Measurements from ENCODE around the gene C9orf85.

Gene C9orf85

DNA sequence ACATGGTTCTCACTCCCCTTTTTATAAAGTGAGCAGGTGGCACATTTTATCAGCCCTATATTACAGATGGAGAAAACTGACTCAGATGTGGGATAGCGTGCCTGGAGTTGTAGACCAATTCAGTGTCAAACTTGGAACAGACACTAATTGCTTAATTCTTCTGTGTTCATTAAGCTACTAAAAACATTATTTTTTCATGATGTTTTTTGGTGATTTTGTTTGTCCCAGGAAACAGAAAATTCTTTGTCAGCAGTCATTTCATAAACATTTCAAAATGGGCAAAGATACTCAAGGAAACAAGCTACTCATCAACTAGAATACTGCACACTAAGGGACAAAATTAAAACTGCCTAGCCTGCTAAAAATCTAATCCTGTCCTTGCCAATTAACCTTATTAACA, 2.6 kb upstream of the C9orf85 start:
- no peak for DNase-seq

DNA sequence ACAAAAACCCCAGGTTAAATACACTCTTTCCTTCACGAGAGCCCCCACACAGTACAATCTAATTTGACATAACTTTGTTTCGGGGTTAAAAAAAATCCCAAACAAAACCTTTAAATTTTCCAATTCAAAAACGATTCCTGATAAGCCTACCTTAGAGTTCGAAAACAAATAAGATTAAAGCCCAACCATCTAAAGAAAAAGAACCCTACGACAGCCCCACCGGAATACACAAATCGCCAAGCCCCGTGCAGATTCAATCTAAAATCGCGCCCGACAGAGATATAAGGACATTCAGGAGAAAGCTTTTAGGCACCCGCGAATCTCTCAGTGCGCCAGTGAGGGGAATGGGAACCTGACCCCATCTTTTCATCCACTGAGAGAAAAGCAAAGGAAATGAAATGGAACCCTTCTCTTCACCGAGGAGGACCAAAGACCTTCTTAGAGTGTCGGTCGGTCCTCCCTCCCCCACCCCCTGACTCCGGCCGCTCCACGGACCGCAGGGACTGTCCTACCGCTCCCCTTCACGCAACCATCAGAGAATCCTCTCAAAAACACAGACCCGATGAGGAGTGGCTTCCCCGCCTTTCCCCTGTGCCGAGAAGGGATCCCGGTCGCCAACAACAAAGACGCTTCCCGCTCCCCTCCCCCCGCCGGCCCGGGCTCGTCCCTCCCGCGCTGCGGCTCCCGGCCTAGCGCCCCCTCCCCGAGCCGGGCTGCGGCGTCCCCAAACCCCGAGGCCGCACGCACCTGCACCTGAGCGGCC, 1.4 kb upstream of the C9orf85 start:
- DNase-seq: peak; percentile 11

DNA sequence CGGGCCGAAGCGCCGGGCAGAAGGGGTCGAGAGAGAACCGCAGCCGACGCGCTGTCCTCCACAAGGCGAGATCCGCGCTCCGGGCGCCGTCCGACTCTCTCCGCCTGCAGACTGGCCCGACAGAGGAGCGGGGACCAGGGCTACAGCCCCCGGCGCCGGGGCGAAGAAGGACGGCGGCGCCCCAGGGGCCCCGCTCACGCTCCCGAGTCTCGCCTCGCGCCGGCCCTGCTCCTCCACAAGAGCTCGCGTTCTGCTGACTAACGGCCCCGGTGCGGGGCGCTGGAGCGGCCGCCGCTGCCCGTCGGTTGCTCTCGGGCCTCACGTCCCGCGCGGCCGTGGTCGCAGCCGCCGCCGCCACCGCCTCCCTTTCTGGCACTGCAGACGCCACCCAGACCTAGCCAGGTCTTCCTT, 784 bp upstream of the C9orf85 start:
- no peak for DNase-seq

DNA sequence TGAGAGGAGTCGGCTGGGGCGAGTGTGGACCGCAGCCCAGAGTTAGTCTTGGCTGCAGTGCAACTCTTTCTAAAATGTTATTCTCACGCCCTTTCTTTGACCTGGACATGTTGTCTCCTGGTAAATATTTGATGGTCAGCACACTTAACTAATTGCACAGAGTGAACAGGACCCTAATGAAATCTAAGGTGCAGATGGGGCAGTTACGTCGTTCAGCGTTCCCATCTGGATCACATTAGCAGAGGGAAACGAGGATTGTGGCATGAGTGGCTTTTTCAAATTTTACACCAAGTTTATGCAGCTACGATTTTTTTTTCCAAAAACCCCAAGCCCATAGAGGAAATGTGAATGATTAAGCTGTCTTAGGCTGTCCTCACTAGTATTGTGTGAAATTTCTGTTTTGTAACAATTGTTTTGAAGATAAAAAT, 483 bp downstream of the C9orf85 start:
- DNase-seq: no peak

DNA sequence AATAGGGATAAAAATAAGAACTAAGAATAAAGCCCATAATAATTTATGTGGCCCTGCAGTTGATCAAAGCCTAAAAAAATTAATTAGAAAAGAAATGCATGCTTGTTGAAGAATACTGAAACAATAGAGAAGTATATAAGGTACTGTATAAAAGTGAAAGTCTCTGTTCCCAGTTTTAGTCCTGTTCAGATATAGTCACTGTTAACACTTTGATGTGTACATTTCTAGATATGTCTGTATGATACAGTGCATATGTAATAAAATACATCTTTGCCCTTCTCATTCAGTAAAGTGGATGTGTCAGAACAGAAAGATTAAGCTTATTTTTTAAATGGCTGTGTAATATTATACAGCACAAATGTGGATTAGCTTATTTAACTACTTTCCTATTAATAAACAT, 4.1 kb downstream of the C9orf85 start:
- DNase-seq: no peak

DNA sequence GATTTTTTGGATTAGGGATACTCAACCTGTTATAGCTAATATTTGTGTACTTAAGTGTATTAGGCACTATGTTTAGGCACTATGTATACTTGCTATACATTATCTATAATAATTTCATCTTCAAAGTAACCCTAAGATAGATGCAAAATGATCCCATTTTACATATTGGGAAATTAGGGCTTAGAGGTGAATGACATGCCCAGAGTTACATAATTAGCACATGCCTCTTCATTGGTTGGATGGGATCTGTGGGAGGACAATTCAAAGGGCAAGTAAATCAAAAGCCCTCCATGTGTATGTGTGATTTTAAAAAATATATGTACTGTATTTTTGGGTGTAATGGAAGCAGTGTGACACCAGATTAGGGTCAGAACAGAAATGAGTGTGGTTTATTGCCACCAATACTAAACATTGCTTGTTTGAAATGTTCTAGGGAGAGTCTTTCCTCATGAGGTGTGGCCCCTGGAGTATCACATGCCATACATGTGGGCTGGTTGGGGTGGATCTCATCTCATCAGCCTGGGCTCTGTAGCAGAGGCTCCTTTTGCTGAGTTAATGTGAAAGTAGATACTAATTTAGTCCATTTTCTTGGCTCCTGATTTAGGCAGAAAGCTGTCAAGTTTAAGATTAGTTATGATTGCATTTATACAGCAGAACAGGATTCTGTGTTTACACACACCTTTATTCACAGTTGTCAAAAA, 5.5 kb downstream of the C9orf85 start:
- no peak for DNase-seq

DNA sequence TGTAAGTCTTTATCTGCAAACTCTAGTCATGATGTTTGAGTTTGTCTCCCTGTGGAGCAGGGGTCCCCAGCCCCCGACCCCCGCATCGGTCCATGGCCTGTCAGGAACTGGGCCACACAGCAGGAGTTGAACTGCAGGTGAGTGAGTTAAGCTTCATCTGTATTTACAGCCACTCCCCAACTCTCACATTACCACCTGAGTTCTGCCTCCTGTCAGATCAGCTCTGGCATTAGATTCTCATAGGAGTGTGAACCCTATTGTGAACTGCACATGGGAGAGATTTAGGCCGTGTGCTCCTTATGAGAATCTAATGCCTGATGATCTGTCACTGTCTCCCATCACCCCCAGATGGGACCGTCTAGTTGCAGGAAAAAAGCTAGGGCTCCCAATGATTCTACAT, 7.0 kb downstream of the C9orf85 start:
- DNase-seq: no peak

DNA sequence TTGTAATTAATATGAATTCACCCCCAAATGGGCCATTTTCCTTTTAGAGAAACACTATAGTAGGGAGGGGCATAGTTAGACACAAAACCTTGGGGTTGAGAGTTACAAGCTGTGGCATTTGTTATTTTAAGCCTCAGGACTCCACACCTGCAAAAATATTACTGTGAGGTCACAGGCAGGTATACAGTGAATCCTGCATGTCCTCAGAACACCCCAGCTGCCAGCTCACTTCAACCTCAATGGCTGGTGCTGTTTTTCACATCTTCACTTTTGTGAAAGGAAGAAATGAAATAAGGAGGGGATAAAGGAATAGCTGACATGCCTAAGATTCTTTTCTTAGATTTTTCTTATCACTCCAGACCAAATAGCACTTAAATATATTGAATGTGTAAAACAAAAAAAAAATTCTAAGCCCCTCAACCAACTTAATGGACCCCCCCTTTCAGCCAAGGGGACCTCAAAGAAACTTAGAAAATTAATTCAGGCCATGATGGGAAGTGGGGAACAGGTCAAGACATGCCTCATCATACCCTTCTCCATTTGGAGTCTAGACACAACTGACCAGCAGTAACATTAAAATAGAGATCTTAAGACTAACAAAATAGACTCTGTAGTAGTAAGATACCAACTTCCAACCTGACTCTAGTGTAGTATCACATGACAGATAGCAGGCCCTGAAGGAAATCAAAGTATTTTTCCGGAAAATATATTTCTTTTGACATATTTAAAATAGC, 9.2 kb downstream of the C9orf85 start:
- no peak for DNase-seq

DNA sequence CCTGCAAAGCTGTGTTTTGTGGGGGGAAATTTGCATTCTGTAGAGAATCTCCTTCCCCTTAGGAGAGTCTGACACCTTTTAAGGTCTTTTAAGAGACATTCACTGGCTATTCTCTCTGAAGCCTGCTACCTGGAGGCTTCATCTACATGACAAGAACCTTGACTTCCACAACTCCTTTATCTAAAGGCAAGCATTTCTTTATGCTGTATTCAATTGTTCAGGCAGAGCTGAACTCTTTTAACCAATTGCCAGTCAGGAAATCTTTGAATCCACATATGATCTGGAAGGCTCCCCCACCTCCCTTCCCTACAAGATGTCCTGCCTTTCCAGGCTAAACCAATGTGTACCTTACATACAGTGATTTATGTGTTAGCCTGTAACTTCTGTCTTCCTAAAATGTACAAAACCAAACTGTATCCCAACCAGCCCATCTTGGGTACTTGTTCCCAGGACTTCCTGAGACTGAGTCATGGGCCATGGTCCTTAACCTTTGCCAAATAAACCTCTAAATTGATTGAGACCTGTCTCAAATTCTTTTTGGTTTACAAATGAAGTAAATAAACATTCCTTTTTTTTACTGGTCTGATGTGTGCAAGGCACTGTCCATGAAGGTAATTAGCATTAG, 9.9 kb downstream of the C9orf85 start:
- no peak for DNase-seq

DNA sequence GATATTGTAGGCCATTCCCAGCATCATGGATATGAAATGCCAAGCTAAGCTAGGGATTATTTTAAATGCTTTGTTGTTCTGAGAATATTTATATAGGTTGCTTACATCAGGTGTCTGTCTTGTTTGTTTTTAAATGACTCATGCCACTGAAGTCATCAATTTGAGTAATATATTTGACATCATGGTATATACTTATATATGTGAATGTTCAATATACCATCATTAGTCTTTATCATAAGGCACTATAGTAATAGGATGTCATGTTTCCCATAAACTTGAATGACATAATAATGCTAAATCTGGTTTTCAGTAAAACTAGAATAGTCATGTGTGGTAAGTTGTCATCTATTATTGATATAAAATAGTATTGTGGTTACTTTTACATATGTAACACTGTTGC, 13.1 kb downstream of the C9orf85 start:
- no peak for DNase-seq

DNA sequence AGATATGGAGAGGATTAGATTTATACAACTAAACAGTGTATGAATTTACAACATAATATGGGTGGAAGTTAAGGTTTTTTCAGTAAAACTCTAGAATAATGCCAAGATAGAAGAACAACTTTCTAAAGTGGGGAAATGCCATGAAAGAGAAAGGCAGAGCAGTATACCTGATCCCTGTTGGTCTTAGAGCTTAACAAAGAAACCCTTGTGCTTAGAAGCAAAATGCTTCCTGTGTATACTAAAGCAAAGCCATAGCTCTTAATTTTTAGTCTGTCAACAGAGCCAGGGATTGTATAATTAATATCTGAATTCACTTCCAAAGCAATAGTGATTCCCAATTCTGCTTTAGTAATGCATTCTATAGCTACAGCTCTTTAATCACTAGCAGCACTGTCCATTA, 14.4 kb downstream of the C9orf85 start:
- no peak for DNase-seq

DNA sequence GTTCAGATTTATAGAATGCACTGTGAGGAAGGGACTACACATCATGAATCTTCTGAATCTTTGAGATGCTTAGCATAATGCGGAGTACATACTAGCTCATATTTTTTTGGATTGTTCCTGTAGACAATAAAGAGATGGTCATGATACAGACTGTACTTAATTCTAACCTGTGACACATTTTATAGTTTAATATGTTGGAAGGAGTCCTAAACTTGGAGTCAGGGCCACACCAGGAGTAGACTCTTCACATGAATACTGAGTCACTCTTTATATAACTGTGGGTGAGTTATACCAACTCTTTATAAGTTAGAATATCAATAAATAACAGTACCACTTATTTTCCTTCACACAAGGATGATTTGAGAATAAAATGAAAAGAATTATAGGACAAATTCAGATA, 16.9 kb downstream of the C9orf85 start:
- DNase-seq: no peak

DNA sequence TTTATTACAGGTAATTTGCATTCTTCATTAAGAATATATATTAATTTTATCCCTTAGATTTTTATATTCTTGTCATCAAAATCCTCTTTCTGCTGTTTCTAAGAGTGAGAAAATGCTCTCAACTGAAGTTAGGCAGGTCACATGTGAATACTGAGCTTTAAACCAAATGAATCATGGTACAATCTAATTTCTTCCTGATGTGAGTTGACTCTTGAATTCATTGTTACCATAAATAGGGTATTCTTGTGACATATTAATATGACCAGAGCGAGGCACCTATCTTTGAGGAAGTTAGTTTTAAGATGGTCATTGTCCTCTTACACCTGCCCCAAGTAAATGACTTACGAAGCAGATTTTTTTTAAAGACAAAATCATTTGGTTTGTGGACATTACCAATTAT, 17.4 kb downstream of the C9orf85 start:
- no peak for DNase-seq

DNA sequence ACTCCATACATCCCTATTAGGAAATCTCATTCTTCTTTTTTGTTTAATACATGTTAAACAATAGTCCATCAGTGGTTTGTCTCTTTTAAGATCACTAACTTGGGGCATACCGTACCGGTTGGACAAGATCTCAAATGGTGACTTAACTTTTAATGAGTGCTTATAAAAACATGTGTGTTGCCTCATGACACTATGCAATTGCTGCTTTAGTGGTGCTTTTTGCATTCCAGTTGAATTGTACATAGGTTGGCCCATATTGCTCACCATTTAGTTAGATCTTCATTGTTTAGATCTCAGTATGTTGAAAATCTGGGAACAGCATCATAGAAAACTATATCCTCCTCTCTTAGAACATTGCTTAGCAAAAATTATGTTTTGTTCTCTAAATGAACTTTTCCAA, 17.8 kb downstream of the C9orf85 start:
- no peak for DNase-seq

DNA sequence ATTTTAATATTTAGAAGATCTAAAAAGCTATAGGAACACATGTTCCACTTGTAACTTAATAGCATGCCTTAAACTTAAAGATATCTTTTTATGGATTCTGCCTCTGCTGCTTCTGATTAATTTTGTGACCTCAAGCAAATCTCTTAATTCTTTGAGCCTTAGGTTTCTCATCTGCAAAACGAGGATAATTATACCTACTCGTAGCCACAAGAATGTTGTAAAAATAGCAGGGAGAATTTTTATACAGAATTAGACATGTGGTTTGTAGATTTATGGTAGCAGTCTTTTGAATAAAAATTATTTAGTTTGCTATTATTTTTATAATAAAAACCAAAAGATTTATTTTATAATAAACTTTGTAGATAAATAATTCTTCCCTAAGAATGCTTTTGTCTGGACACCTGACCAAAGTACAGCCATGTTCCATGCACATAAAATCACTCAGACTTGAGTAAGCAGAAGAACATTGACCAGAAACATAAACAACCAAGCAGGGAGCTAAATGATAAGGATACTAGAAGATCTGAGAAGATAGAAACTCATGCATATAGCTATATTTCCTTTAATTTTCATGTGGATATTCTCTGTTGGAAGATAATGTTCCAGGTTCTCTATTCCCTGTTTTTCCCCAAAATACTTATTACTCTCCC, 18.5 kb downstream of the C9orf85 start:
- no peak for DNase-seq

DNA sequence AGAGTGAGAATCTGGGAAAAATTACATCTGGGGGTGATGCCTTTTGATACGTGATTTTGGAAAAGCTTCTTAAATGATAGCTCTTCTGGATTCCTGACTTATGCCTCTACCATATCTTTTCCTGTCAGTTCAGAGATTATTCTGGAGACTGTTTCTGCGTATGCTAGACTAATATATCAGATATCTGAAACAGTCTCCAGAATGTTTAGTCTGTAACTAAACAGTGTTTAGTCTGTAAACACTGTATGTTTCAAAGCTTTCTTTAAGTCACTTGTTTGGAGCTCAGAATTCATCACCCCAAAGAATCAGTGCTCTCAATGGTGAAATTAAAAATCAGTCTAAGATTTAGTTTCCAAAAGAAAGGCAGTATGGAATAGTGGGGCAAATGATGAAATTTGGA, 19.7 kb downstream of the C9orf85 start:
- no peak for DNase-seq

DNA sequence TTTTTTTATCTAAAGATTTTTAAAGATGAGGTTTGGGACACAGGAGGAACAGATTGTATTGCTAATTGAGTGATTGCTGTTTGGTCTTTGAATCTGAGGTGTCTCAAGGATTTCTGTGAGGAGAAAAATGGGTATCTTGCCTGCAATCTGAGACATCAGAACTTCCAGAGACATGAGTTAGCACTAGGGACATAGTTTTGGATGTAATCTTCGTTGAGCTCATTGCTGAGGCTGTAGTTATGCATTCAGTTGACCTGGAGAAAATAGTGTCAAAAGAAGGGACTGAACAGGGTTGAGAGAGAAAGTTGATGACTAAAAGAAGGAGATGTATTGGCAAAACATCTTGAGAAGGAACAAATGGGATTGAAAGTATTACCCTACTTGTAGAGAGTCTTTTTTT, 24.6 kb downstream of the C9orf85 start:
- no peak for DNase-seq

DNA sequence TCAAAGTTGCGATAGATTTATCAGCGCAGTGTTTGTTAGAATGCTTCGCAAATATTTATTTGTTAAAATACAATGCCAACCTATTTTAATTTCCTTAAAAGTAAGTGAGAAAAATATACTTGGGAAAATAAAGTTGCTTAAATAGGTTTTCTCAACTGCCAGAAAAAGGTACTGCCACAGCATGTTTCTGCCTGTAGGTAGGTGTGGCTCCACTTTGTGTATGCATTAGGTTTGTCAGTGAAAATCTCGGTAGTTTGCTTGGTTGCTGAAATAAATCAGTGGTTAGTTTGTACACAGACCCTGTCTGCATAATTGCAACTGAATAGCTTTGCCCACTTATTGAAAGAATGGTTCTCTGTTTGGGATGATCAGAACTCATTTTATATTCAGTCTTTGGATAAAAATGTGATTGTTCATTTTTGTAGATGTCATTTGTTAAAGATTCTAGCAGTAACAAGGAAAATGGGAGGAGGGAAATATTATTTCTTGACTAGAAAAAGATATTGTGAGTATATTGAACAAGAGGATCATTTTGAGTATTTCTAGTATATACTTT, 25.7 kb downstream of the C9orf85 start:
- DNase-seq: no peak

DNA sequence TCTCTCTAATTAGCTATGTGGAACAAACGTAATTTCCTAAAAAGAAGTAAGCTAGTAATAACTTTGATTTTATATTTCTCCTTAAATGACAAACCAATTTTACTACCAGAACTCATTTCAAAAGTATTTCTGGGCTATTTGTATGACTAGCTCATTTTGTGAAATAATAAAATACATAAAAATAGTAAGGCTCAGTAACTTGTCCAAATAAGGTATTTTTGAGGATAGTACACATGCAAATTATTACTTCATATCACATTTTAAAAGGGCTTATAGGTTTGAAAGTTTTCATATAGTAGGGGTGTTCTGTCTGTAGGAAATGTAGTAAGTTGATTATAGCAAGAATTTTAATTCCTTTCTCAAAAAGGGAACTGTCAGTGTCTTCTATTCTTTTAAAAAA, 26.5 kb downstream of the C9orf85 start:
- no peak for DNase-seq

DNA sequence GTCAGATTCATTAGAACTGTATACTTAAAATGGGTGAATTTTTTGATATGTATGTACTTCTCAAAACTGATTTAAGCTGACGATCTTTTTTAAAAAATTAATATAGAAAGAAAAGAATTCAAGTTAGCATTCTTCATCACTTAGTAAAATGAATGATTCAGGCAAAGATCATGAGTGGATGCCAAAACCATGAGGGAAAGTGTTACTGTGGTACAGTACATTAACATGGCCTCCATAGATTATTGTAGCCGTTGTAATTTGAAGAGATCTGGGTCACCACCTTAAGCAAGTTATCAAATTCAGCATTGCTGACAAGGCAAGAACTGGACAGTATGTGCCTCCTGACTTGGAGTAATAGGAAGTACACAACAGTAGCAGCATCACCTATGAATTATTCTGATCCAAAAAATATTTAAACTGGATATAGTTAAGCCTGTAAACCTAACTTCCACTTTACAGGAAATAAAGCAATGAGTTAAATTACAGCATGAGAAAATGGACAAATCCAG, 29.7 kb downstream of the C9orf85 start:
- no peak for DNase-seq

DNA sequence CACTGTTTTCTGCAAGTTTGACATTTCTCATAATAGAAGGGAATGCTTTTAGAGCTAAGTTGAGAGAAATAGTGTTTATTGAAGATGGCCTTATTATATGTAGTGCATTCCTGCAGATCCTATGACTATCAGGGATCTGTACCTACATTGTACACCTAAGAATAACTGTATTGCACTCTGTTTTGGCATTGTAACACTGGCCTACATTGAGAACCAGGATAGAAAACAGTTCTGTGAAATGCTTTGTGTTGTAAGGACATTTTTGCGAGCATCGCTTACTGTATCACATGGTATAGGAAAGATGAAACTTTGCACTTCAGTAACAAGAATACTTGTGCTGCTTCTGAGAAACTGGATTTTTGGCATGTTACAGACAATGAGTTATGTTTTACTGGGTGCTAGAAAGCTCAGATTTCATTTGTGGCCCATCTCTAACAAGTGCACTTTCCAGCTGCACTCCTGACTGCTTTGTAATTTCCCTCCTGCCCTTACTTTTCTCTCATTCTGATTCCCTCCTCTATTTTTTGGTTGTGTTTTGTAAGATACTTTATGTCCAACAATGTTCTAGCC, 30.6 kb downstream of the C9orf85 start:
- no peak for DNase-seq

DNA sequence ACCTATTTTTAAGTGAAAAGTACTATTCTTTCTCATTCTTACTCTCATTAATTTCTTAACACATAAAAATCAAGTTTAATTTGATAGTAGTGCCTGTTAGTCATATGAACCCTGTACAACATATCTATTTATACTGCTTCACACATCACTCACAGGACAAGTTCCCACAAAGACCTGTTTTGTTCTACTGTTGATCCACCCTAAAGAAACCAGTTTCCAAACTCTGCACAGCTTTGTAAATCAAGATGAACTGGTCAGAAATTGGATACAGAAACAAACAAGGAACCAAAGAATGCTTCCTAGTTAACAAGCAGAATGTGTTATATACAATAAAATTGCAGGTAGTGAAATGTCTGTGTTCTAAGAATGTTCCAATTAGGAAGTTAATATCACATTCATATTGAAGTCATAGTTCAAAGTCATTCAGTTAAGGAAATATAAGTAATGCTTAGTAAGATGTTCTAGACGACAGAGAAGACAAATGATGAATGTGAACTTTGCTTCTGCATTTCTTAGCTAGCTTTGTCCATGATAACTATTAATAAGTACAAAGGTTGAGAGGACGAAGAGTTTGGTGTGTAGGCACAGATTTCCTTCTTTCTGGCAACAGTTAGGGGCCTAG, 33.4 kb downstream of the C9orf85 start:
- DNase-seq: no peak

Measured in activated T-cell treated with anti-CD3 and anti-CD28 coated beads for 4 hours (primary cell).